Tibial nerve (tissue), 4 donors: ENCODE measurements around the gene FAM193A.

Source experiments
- EP300 ChIP-seq, 2 donors: sonication (generic); formaldehyde crosslinking; IDR thresholded peaks; one replicate each; pipeline ENCODE4 v1.6.1; 2017; ENCODE audit warnings: antibody characterized with exemption in 2 of 2, mild to moderate bottlenecking in 1 of 2
- POLR2A ChIP-seq, 2 donors: fragments of 450-650 bp; IDR thresholded peaks; one replicate each; pipeline ENCODE4 v1.6.1; 2017; ENCODE audit warnings: antibody characterized with exemption in 2 of 2, mild to moderate bottlenecking in 2 of 2, moderate library complexity in 2 of 2
- TF ChIP-seq, protein P1 (sequence below), 5 experiments: fragments of 200-600 bp in 3 of 5; fragments of 450-650 bp in 2 of 5; sonication (generic) in 3 of 5; IDR thresholded peaks; one replicate each; pipeline ENCODE4 v1.5.1; 2016 to 2019; ENCODE audit warnings: antibody characterized with exemption in 5 of 5, mild to moderate bottlenecking in 3 of 5, moderate library complexity in 2 of 5

- TF ChIP-seq, protein P1, sequence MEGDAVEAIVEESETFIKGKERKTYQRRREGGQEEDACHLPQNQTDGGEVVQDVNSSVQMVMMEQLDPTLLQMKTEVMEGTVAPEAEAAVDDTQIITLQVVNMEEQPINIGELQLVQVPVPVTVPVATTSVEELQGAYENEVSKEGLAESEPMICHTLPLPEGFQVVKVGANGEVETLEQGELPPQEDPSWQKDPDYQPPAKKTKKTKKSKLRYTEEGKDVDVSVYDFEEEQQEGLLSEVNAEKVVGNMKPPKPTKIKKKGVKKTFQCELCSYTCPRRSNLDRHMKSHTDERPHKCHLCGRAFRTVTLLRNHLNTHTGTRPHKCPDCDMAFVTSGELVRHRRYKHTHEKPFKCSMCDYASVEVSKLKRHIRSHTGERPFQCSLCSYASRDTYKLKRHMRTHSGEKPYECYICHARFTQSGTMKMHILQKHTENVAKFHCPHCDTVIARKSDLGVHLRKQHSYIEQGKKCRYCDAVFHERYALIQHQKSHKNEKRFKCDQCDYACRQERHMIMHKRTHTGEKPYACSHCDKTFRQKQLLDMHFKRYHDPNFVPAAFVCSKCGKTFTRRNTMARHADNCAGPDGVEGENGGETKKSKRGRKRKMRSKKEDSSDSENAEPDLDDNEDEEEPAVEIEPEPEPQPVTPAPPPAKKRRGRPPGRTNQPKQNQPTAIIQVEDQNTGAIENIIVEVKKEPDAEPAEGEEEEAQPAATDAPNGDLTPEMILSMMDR (IDR thresholded peaks at IDR 0.05) = no peak
- TF ChIP-seq POLR2A (IDR thresholded peaks at IDR 0.05) (no peak), EP300 (IDR thresholded peaks at IDR 0.05) (no peak)
These were observed 199.4 kb downstream of the FAM193A start for GRCh38 chr4:2735869-2736268.
